NCI-H128 (cell line): ENCODE measurements around the gene SH3PXD2A.

Experiments
- DNase-seq: peaks from one replicate; lab custom pipeline; 2025; ENCODE audit not compliant: unreplicated experiment; lab: John Stamatoyannopoulos, UW

SH3PXD2A gene

GRCh38 chr10:103572347-103573204, 282.8 kb downstream of the SH3PXD2A start:
- DNase-seq: no peak

GRCh38 chr10:103571656-103571975, 283.8 kb downstream of the SH3PXD2A start:
- no peak for DNase-seq

GRCh38 chr10:103570844-103571655, 284.3 kb downstream of the SH3PXD2A start:
- DNase-seq: no peak

- no peak for DNase-seq
These were observed 285.5 kb downstream of the SH3PXD2A start for GRCh38 chr10:103569896-103570295.

- no peak for DNase-seq
These were observed 286.9 kb downstream of the SH3PXD2A start for GRCh38 chr10:103568505-103568904.

- DNase-seq: no peak
These were observed 288.8 kb downstream of the SH3PXD2A start for GRCh38 chr10:103566536-103566935.

GRCh38 chr10:103564776-103565520, 290.4 kb downstream of the SH3PXD2A start:
- DNase-seq: no peak

- DNase-seq: no peak
These were observed 291.3 kb downstream of the SH3PXD2A start for GRCh38 chr10:103564116-103564501.

- DNase-seq: no peak
These were observed 291.9 kb downstream of the SH3PXD2A start for GRCh38 chr10:103563231-103564115.

DNA sequence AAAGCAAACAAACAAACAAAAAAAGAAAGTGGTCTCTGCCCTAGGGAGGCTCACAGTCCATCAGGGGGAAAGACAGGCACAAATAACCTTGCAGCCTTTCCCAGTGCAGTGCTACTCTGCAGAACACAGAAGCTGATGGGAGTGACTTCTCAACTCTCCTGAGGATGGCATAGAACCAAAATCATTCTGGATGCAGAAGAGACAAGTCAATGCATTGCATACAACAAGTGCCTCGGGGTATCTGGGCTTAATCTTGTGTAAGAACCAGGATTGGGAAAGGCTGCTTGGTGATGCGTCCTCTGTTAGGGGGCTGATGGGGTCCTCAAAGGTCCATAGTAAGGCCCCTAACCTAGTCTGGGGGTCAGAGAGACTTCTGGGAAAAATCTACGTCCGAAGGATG, 293.0 kb downstream of the SH3PXD2A start:
- DNase-seq: no peak

- no peak for DNase-seq
These were observed 294.5 kb downstream of the SH3PXD2A start for GRCh38 chr10:103560886-103561285.

DNA sequence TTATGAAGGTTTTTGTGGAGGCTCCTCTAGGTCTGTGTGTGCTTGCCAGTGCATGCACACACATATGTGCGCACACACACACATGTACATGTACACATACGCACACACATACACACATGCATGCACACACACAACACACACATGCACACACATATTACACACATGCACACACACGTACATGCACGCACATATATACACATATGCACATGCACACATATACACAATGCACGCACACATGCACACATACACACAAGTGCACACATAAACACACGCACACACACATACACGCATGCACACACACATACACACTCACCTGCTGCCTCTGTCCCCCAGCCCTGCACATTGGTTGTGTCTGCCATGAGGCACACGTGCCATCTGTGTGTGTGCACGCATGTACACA, 295.6 kb downstream of the SH3PXD2A start:
- no peak for DNase-seq

GRCh38 chr10:103558911-103559310, 296.5 kb downstream of the SH3PXD2A start:
- no peak for DNase-seq

GRCh38 chr10:103557455-103557854, 297.9 kb downstream of the SH3PXD2A start:
- DNase-seq: no peak

DNA sequence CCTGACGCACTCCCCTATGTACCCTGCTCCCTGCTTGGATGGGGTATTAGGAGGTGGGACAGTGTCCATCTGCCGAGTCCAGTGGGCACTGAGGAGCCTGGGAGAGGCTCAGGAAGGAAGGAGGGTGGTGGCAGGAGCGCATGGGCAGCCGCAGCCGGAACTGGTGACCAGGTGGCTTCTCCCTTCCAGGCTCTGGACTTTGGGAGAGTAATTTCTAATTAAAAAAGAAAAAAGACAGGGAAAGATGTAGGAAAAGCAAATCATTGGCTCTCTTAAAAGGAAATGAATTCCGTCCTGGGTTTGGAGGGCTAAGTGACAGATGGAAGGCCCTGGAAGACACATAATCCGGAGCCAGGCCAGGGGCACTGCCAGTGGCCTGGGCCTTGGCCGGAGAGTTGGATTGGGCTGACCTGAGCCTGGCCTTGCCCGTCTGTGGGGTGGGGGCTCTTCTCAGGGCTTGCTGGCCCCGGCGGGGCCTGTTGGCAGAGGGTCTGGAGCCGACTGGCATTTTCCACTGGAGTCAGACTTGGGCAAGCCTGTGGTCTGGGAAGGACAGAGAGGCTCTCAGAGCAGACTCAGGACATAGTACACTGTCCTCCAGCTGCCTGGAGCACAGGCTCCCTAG, 298.9 kb downstream of the SH3PXD2A start:
- no peak for DNase-seq

DNA sequence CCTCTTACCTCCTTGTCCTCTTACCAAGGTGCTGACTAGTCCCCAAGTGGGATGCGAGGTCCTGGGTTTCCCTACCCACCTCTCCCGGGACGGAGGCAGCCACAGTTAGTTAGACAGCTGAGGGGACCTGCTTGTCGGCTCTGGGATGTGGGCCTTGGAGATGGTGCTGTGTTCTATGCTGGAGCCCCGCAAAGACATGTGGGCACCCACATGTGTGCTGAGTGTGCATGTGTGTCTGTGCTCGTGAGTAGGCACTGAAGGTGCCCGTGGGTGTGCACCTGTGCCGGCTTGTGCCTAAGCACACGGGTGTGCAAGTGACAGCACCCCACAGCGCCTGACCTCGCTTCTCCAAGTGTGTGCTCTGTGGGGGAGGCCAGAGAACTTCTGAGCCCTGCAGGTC, 299.7 kb downstream of the SH3PXD2A start:
- no peak for DNase-seq

GRCh38 chr10:103555325-103555649, 300.1 kb downstream of the SH3PXD2A start:
- DNase-seq: no peak

DNA sequence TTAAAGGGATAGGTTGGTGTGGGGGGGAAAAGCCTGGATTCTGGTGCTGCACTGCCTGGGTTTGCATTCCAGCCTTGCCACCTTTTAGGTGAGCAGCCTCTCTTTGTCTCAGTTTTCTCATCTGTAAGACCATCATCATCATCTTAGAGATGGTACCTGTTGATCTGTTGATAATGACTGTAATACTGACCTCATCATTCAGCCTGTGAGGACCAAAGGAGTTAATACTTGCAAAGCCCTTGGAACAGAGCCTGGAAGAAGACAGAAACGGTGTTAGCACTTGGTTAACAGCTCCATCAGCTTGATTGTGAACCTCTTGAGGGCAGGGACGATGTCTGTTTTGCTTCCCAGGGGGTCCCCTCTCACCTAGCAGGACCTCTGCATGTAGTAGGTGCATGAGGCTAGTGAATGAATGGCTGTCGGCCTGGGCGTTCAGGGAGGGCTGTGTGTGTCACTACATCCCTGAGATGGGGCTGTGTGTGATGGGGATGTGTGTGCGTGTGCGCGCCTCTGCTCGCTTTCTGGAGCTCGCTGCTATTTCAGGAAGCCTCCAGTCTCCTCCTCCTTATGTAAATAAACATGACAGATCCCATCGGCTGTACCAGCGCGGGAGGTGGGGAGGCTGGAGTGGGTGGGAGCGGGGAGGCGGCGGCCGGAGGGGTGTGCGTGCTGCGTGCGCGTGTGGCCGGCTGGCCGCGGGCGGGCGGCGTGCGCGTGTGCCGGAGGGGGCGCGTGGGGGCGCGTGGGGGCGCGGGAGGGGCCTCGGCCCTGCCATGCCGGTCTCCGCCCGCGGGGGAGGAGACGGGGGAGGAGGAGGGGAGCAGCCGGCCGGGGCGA, 300.7 kb downstream of the SH3PXD2A start:
- no peak for DNase-seq

DNA sequence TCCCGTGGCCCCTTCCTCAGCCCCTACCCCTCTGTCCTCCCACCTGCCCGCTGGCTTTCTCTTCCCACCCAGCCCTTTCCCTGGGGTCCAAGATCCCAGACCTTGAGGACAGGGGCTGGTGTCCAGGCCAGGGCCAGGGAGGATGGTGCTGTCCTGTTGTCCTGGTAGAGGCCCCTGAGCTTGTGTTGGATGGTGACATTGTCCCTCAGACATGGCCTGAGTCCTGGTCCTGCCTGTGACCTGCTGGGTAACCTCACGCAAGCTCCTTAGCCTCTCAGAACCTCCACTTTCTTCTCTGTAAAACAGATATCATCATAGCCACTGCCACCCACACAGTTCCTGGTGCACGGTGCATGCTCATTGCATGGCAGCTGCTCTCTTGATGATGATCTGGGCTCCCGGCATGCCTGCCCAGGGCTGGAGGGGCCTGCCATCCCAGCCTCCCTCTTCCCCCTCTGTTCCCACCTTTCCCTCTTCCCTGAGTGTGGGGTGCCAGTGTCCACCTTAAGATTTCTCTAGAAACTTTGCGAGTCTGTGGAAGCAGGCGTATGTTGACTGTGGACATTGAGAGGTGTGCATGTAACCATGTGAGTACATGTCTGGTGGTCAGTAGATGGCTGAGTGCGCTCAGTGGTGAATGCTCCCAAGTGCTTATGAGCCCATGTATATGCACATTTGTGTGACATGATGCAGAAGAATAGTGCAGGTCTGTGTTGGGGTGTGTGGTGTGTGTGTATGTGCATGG, 301.5 kb downstream of the SH3PXD2A start:
- no peak for DNase-seq
